ENCODE data around the gene C1orf174.

Gene C1orf174

DNA sequence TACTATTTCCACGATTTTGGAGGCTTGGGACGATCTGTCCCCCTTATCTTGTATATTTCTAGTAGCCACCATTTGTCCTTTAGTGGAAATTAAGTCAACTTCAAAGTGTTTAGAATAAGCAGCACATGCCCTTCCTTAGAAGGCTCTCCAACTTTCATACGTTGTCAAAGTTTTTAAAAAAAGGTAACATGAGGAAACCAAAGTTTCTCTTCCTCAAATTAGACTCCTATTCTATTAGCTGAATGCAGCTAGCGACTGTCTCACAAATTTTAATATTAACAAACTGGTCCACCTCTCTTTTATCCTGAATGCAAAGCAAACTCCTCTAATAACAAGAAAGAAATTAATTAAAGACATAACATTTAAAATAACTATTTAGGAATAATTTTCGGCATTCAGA is 6.9 kb downstream of the C1orf174 start:
- DNase-seq = no peak

DNA sequence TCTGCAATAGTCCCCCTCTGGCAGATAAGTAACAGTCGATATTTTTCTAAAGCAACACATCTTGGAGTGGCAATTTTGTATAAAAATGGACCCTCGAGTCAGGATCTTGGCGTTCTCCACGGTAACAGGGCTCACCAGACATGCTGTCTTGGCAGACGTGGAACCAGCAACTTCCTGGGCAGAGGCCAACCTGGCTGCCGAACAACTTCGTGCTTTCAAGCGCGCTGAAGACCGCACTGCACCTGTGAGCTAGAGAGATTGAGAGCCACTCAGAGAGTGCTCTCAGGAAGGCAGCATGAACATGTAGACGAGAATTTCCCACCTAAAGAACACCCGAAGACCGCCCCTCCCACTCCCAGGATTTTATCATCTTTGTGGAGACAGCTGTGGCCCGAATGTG is 7.3 kb downstream of the C1orf174 start:
- DNase-seq = no peak

DNA sequence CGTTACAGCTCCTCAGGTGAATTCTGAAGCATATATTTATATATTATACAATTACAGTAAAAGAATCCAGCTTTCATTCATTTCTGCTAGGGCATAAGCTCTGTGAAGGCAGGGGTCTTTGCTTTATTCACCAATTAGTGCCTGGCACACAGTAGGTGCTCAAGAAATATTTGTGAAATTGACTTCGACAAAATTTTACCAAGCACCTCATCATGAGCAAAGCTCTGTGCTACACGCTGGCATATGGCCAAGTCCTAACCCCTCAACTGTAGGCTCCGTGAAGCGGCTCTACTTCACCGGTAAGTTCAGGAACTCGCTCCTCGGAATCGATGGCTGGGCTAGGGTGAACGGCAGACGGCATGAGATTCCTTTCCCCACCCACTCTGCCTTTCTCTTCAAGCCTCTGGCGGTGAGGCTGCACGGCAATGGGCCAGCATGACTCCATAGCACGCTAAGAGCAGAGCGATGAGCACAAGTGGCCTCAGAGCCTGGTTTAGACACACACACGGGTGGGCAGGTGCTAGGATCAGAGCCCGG is 8.7 kb downstream of the C1orf174 start:
- no peak for DNase-seq

DNA sequence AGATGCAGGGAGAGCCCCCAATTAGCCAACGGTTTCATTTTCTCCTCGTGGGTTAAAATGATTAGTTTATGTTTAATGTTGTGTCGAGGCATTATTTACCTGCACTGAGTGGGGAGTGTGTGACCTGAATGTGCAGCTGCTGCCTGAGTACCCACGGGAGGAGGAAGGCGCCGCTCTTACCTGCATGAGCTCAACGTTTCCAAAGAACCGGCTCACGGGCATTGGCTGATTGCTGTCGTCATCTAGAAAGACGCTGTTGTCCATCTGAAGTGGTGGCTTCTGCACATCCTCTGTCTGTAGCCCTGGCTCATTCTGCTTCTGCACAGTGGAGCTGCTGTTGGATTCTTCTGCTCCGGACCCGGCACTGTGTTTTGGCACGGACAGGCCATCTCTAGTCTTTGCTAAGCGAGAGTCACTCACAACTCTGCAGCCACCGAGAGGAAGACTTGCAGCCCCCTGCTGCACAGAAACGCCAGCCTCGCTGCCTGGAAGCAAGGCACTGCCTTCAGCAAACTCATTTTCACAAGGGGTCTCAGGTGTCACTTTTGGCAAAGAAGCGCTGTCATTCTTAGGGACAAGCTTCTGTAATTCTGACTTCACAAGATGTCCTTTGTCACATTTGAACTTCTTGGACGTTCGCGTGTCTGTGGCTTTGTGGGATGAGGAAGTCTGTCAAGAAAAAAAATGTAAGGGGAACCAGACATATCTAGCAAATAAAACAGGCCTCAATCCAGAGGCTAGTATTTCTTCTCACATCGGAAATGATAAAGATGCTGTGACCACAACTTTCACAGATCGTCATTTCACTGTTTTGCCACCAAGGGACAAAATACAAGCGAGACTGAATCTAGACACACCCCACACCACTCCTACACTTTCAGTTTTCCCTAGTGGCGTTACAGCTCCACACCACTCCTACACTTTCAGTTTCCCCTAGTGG is 9.4 kb downstream of the C1orf174 start:
- DNase-seq = no peak

DNA sequence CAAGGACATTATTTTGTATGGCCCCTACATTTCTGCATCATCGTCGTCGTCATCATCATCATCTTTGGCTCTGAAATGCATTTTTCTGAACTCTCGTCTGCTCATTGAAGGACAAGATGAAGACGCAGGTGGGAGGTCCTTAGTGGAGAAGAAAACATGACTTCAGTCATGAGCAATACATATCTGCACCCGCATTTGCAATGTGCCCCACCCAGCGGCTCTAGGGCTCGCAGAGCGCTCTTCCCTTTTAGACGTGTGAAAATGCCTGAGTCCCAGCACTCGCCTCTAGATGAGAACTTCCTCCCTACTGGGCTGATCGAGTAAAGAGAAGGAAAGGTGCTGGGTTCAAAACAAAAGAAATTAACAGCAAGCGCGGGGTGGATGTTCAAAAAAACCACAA is 10.1 kb downstream of the C1orf174 start:
- DNase-seq = peak; percentile 16

DNA sequence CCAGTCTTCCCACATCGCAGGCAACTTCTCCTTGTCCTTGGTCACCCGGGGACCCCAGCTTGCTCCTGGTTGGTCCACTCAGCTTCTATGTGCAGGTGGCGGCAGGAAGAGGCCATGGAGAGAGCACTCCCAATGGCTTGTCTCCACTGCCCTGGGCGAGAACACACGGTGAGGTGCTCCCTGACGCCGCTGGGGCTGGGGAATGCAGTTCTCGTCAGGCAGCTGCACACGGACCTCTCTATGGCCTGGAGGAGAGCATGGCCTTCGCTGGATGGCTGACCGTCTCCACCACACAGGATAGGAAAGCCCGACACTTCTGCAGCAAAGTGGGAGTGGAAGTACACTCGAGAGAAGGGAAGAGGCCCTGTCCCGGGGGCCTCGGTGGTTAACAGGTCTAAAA is 11.8 kb downstream of the C1orf174 start:
- DNase-seq = no peak

DNA sequence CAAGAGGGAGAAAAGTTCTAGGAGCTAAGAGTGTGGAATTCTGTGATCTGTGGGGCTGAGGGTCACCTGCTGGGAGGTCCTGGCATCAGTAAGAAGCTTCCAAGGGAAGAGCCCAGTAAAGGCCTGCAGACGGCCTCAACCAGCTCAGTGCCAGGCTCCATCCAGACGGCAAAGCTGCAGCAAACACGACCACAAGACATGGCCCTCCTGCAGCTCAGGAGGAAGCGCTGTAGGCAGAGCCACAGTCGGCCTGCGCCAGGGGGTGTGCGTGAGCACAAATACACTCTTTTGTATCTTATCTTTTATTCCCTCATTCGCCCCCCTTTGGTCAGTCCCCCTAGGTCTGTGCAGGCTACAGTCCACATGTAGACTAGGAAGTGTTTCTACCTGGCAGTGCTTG is 13.4 kb downstream of the C1orf174 start:
- no peak for DNase-seq

DNA sequence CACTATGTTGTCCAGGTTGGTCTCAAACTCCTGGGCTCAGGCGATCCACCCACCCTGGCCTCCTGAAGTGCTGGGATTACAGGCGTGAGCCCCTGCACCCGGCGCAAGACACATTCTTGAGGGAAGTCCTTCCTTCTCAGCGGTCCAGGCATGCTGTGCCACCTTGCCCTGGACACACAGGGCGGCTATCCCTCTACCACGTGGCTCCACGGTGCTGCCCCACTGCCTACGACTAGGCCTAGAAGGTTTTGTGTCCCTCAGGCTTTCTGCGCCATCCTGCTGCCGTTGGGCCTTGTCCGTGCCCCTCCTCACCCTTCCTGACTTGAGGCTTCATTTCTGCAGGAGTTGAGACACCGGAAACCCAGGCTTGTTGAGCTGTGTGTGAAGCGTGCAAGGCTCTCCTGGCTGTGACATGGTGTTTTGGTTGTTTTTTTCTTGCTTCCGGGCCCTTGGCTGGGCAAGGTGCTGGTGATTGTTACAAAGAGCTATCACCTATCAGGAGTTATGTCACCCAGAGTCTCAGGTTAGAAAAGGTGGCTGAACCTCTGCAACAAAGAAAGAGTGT is 13.9 kb downstream of the C1orf174 start:
- no peak for DNase-seq

DNA sequence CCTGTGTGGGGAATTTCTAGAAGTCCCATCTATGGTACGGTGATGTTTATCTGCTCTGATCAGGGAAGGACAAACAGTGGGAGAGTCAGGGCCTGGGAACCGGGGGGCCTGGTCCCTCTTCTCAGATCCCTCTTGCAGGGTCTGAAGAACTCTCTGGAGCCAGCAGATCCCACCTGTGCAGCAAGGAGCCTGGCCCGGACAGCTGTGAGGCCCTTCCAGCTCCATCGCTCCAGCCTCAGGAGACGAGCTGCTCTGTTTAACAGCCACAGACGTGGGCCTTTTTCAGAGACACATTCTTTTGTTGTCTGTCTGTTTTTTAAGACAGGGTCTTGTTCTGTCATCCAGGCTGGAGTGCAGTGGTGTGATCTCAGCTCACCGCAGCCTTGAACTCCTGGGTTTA is 14.5 kb downstream of the C1orf174 start:
- DNase-seq = no peak

DNA sequence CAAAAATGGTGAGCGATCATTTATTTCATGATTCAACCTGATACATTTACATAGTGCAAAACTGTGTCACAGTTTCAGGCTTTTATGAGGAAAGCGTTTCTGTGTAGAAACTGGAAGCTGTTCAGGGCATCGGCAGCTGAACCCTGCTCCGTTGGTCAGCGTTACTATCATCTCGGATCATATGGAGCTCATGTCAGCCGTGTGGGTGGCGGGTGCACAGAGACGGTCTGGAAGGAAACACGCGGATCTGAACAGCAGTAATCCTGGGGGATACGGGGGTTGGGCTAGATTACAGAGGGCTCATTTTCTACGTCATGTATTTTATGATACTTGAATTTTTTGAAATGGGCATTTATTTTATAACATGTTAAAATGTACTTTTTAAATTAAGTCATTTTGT is 15.1 kb downstream of the C1orf174 start:
- DNase-seq = no peak

DNA sequence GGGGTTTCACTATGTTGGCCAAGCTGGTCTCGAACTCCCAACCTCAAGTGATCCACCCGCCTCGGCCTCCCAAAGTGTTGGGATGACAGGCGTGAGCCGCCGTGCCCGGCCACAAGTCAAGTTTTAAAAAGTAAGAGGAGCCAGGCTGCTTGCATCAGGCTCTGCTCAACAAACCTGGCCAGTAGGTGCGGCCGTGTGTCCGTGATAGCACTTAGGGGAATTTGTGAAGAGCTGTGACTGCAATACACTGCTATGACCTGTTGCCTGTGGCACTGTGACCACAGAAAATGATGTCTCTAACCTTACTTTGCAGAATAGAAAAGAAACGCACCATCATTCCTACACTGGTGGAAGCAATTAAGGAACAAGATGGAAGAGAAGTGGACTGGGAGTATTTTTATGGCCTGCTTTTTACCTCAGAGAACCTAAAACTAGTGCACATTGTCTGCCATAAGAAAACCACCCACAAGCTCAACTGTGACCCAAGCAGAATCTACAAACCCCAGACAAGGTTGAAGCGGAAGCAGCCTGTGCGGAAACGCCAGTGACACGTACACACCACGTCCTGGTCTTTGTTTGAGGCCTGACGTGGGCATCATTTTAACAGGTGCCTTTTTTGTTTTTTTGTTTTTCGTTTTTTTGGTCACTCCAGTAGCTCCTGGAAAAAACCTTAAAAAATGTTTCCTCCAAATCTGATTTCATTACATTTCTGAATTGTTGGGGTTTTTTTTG is 16.7 kb downstream of the C1orf174 start:
- DNase-seq = peak; percentile 33

DNA sequence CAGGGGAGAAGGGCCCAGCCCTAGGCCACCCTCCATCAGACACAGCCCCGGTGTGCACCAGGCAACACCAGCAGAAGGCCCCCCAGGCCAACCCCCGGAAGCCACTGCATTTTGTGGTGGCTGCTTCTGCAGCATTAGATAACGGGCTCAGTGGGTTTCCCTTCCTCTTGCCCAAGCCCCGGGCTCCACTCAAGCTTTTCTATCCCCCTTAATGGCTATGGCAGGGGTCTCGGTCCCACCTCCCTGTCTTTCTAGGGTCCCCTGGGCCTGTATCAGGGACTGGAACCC is 18.9 kb downstream of the C1orf174 start:
- no peak for DNase-seq

DNA sequence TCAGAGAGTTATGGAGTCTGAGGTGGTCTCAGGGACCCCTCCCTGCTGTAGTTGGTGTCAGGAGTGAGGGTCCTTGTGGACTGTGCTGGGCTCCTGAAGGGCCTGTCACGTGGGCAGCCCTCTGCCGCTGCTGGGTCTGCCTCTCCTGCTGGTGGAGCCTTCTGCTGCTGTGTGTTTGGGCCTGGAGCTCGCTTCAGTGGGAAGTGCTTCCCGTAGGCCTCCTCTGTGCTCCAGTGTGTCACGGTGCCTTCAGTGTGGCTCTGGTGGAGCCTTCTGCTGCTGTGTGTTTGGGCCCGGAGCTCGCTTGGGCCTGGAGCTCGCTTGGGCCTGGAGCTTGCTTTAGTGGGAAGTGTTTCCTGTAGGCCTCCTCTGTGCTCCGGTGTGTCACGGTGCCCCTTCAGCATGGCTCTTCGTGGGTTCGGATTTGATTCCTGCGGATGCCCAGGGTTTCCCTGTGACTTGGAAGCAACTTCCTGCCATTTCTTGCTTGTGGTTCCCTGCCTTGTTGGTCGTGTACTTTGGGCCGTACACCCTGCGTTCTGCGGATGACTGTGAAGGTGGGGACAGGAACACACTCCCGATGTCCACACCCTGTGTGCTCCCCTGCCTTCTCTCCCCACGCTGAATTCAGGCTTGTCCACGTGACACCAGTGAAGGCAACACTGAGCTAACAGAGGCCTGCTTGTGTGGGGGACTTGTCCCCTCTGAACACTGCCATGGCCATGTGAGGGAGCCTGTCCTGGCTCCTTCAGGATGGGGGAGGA is 19.5 kb downstream of the C1orf174 start:
- no peak for DNase-seq

DNA sequence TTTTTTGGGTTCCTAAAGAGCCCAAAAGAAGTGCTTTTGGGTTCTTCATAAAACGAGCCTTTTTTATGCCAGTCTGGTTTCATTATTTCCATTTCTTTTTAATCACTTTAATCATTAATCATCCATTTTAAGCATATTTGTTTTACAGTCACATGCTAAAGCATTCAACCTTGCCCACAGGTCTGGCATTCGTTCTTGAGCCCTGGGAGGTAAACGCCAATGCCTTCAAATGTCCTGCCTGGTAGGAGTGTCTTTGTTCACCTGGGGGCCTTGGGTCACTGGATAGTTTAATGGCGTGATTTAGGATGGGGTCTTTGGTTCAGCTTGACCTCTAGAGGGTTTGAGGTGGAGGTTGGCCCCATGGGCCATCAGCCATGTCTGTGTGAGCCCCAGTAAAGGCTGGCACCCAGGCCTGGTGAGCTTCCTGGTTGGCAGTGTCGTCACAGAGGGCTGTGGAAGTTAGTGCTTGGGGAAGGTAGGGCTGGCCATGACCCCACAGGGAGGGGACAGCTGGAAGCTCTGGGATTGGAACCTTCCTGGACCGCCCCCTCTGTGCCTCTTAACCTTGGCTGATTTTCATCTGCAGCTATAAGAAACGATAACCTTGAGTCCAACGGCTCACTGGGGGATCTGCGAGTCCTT is 20.2 kb downstream of the C1orf174 start:
- no peak for DNase-seq

DNA sequence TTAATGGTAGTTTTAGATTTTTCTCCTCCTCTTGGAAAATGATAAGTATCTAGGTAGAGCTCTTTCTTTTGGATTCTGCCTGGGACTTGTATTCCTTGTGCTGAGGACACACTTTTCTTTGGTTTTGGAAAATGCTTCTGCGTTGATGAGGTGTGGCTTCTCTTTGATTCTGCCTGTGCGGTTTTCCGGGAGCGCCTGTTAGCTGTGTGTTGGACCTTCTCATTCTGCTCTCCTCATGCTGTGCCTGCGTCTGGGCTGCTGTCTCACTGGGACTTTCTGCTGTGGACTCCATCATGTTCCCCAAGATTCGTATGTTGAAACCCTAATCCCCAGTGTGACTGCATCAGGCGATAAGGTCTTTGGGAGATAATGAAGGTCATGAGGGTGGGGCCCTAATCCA is 21.0 kb downstream of the C1orf174 start:
- no peak for DNase-seq

DNA sequence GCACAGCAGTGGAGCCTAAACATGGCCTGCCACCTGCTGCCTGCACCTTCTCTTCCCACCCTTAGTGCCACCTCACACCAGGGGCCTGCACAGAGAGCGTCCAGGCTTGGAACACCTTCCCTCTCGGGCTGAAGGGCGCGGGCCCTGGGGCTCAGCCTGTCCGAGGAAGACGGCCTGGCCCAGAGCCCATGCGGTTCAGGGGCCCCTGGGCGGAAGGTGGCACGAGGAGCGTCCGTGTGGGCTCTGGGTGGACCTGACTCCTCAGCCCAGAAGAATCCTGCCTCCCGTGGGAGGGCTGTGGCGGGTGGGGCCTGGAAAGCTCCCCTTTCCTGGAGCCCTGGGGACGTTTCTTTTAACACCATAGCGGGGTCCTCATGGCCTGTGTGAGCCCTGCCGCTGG is 23.4 kb downstream of the C1orf174 start:
- DNase-seq = no peak

DNA sequence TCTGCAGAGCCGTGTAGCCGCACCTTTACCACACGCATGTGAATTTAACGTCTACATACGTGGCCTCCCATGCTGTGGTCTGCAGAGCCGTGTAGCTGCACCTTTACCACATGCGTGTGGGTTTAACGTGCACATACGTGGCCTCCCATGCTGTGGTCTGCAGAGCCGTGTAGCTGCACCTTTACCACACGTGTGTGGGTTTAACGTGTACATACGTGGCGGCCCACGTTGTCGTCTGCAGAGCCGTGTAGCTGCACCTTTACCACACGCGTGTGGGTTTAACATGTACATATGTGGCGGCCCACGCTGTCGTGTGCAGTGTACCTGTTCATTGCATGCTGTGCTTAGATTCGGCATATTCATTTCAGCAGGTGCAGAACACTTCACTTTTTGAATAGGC is 25.3 kb downstream of the C1orf174 start:
- DNase-seq = no peak

DNA sequence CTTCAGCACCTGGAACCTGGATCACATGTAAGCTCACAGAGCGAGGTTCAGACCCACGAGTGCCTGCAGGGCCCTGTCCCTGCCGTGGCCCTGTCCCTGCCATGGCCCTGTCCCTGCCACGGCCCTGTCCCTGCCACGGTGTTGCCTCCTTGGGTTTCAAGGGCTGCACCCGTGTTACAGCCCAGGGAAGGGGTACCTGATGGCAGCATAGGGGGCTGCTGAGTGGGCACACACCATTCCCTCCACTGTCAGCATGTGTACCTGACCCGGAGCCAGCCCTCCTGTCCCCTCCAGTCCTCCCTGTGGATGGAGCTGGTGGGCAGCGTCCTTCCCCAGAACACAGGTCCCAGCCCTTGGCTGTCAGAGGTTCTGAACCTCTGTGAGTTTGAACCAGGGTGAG is 27.5 kb downstream of the C1orf174 start:
- no peak for DNase-seq

DNA sequence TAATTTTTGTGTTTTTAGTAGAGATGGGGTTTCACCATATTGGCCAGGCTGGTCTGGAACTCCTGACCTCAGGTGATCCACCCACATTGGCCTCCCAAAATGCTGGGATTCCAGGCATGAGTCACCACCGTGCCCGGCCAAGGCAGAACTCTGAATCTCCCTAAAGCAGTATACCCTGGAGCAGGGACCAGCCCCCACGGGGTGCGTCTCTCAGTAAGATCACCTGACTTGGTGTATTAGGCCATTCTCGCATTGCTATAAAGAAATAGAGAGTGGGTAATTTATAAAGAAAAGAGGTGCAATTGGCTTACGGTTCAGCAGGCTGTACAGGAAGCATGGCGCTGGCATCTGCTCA is 28.6 kb downstream of the C1orf174 start:
- DNase-seq = no peak

DNA sequence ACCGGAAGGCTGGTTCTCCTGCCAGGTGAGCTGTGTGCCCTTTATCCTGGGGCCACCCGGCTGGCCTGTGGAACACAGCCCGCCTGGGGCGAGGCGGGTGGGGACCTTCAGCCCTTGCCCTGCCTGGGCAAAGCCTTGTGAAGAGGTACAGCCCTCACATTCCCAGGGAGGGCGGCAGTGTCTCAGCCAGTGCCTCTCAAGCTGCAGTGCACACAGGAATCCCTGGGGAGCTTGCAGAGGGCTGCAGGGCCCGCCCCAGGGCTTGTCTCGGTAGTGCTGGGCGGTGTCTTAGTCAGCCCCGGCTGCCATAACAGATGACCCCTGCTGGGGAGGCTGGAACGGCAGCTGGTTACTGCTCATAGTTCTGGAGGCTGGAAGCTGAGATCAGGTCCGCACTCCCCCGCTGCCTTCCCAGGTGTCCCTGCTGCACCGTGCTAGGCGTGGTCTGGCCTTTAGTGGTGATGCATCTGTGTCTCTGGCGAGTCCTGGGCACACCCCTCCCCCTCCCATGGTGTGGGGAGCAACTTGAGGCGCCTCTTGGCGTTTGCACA is 30.2 kb downstream of the C1orf174 start:
- no peak for DNase-seq

DNA sequence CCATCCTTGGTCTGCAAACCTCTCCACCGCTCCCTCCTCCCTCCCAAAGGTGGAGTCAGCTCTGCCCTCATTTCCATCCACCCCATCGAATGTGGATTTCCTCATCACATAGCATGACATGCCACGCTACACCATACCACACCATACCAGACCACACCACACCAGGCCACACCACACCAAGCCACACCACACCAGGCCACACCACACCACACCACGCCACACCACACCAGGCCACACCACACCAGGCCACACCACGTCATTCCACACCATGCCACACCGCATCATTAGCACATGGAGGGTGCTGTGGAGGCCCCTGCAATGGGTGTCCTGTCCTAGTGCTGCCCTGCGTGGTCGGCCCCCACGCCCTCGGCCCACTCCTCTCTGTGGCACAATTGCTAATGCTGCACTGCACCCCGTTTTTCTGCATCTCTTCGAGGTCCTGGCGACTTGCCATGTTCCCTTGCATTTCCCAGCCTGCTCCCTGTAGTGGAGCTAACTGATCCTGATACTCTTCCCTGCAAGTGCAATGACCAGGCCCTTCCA is 31.5 kb downstream of the C1orf174 start:
- DNase-seq = no peak

DNA sequence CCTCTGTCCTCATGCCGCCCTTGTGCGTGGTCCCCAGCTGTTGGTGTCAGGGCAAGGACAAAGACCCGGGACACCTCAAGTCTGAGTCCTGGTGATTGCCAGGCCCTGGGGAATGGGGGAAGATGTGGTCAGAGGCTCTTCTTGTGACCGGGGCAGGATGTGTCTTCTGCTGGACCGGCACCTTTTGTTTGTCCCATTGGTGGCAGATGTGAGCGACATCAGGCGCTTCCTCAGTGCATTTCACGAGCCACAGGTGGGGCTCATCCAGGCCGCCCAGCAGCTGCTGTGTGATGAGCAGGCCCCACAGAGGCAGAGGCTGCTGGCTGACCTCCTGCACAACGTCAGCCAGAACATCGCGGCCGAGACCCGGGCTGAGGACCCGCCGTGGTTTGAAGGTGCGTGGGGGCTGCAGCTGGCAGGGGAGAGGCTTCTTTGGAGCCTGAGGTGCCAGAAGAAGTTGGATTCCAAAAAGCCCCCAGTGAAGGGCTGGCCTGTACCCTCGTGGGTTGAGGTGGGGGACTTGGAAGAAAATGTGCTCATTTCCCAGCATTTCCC is 34.4 kb downstream of the C1orf174 start:
- no peak for DNase-seq

Measured in CD4-positive, alpha-beta T cell treated with Interferon gamma for 1 hour (primary cell).